Measurements from ENCODE around the gene OR1A1. TPM values are rescaled to one million over a fixed set of nuclear protein-coding genes. Genes with fewer than 3 reads are reported as not detected.

The OR1A1 gene
- total RNA-seq: not detected

GRCh38 chr17:3207367-3207766 lies at the start of gene OR1A1:
Gene OR1A1 (plus strand): TSS chr17:3207667. CDS start chr17:3215621, 7,954 bp downstream.

GRCh38 chr17:3197219-3197618 lies 10.2 kb upstream of the OR1A1 start, which contains the start of gene OR1A2:
Gene OR1A2 (plus strand): TSS chr17:3197519. CDS start chr17:3197519, 0 bp downstream.

Other genes with a start within 250 kb of the OR1A1 start
- not detected for gene OR1D5, start 144.1 kb upstream of the OR1A1 start, total RNA-seq
- not detected for gene OR1D2, start 103.2 kb upstream of the OR1A1 start, total RNA-seq
- not detected for gene OR1G1, start 80.1 kb upstream of the OR1A1 start, total RNA-seq
- gene OR1A2, start 10.1 kb upstream of the OR1A1 start, total RNA-seq: not detected
- gene OR3A1, start 90.7 kb downstream of the OR1A1 start, total RNA-seq: 0.69 TPM
- 9.7 TPM for gene OR3A2, start 178.6 kb downstream of the OR1A1 start, total RNA-seq
- gene OR1E1, start 190.7 kb downstream of the OR1A1 start, total RNA-seq: not detected
- gene OR3A3, start 203.7 kb downstream of the OR1A1 start, total RNA-seq: not detected
- gene OR1E2, start 226.2 kb downstream of the OR1A1 start, total RNA-seq: not detected

Measured in diencephalon (tissue), 1 donor.